Thoracic aorta (tissue), 2 donors: Measurements from ENCODE around the gene OR52A1. TPM values are rescaled to one million over a fixed set of nuclear protein-coding genes. Genes with fewer than 3 reads are reported as not detected.

Source experiments
- ATAC-seq: fragments of 150-250 bp; one replicate; pipeline ENCODE4 v1.8.0; 2017; ENCODE audit warnings: low read depth; ENCODE audit not compliant: insufficient number of reproducible peaks, low FRiP score
- DNase-seq: peaks from one replicate; pipeline ENCODE4 v3.0.0-alpha.2; 2020; ENCODE audit warnings: low spot score
- H3K27ac ChIP-seq, 2 donors: fragments of 200-600 bp; sonication (generic); 1 replicate in 1 of 2; 2 replicates in 1 of 2; pipeline ENCODE4 v1.5.1; 2016; ENCODE audit warnings: mild to moderate bottlenecking in 2 of 2, moderate library complexity in 2 of 2
- H3K27me3 ChIP-seq: fragments of 200-600 bp; sonication (generic); replicated peaks from 2 replicates; pipeline ENCODE4 v1.6.0; 2016; ENCODE audit warnings: mild to moderate bottlenecking; ENCODE audit not compliant: insufficient read depth
- H3K36me3 ChIP-seq: fragments of 200-600 bp; sonication (generic); one replicate; pipeline ENCODE4 v1.5.1; 2016
- H3K4me1 ChIP-seq, 2 donors: fragments of 200-600 bp; sonication (generic); 1 replicate in 1 of 2; 2 replicates in 1 of 2; pipeline versions ENCODE4 v1.5.1 to v1.6.0; 2016; ENCODE audit warnings: low read depth in 2 of 2, mild to moderate bottlenecking in 1 of 2; ENCODE audit not compliant: control insufficient read depth in 1 of 2
- H3K4me3 ChIP-seq: fragments of 200-600 bp; sonication (generic); 2 replicates; pipeline ENCODE4 v1.5.1; 2016; ENCODE audit warnings: mild to moderate bottlenecking
- H3K9me3 ChIP-seq: fragments of 200-600 bp; sonication (generic); 2 replicates; pipeline ENCODE4 v1.5.1; 2016
- total RNA-seq, 2 donors: library from RNA; depleted of rRNA; stranded (reverse); fragments of >200 nt; gene quantifications; one replicate each; pipeline versions ENCODE4 v1.1.0 to v1.2.3, GENCODE V29; 2016
- TF ChIP-seq, protein P1 (sequence below): fragments of 200-600 bp; sonication (generic); IDR thresholded peaks from one replicate; pipeline ENCODE4 v1.5.1; 2019; ENCODE audit warnings: antibody characterized with exemption

The OR52A1 gene
- total RNA-seq, 2 donors from 2014 or later: not detected

DNA sequence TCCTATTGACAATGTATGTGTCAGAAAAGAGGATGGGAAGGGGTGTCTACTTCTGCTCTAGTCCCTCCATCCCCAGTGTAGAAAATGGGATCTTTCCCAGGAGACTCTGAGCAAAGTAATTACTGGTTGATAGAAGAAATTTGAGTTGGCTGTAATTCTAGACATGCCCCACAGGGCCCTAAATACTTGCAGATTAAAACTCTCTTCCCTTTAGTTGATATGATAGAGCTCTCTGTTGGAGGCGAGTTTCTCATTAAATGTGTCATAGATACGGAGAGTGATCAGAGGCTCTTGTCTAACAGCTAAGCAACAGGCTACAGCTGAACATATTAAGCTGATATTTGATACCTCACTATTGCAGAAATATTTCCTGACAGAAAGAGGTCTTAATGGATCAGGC, 52.3 kb downstream of the OR52A1 start:
- TF ChIP-seq, protein P1, sequence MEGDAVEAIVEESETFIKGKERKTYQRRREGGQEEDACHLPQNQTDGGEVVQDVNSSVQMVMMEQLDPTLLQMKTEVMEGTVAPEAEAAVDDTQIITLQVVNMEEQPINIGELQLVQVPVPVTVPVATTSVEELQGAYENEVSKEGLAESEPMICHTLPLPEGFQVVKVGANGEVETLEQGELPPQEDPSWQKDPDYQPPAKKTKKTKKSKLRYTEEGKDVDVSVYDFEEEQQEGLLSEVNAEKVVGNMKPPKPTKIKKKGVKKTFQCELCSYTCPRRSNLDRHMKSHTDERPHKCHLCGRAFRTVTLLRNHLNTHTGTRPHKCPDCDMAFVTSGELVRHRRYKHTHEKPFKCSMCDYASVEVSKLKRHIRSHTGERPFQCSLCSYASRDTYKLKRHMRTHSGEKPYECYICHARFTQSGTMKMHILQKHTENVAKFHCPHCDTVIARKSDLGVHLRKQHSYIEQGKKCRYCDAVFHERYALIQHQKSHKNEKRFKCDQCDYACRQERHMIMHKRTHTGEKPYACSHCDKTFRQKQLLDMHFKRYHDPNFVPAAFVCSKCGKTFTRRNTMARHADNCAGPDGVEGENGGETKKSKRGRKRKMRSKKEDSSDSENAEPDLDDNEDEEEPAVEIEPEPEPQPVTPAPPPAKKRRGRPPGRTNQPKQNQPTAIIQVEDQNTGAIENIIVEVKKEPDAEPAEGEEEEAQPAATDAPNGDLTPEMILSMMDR: no peak
- no peaks in the 10 kb centered on the region for H3K4me1 ChIP-seq
- ATAC-seq (no peak), DNase-seq (no peak)
- H3K27me3 ChIP-seq: no peaks in the 10 kb centered on the region
- no peak overlapping the region for H3K4me3 ChIP-seq
- no peak overlapping the region for H3K27ac ChIP-seq
- H3K9me3 ChIP-seq: no peaks in the 10 kb centered on the region
- H3K36me3 ChIP-seq: no peaks in the 10 kb centered on the region

DNA sequence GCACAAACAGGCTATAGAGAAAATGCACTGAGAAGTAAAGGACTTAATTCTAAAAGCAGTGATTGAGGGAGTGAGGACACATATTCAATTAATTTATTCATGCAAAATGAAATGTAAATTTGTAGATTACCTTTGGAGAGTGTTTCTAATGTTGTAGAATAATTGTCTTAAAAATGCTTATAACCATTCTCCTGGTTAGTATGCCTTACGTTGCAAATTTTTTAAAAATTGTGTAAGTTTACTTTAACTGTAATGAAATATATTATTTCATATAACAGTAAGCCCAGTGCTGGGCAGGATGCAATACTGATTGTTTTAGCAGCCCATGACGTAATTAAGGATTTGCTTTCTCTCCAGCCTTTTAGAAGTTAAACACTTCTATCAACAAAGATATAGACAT, 58.5 kb downstream of the OR52A1 start:
- no peaks in the 10 kb centered on the region for H3K27me3 ChIP-seq
- TF ChIP-seq, protein P1: no peak
- no peak overlapping the region for H3K27ac ChIP-seq
- H3K4me1 ChIP-seq: no peaks in the 10 kb centered on the region
- no peak overlapping the region for H3K4me3 ChIP-seq
- no peaks in the 10 kb centered on the region for H3K36me3 ChIP-seq
- ATAC-seq: no peak
- H3K9me3 ChIP-seq: no peaks in the 10 kb centered on the region
- no peak for DNase-seq

Other genes starting within 250 kb of the OR52A1 start
- not detected for gene OR51G2, start 235.4 kb downstream of the OR52A1 start, total RNA-seq
- gene OR51G1, start 230.4 kb downstream of the OR52A1 start, total RNA-seq: not detected
- not detected for gene OR51A4, start 207.2 kb downstream of the OR52A1 start, total RNA-seq
- gene OR51A2, start 199.0 kb downstream of the OR52A1 start, total RNA-seq: not detected
- gene OR51L1, start 159.9 kb downstream of the OR52A1 start, total RNA-seq: not detected
- not detected for gene OR52J3, start 108.2 kb downstream of the OR52A1 start, total RNA-seq
- not detected for gene OR52E2, start 95.1 kb downstream of the OR52A1 start, total RNA-seq
- not detected for gene OR52E1, start 85.2 kb downstream of the OR52A1 start, total RNA-seq
- not detected for gene OR52A5, start 16.4 kb downstream of the OR52A1 start, total RNA-seq
- not detected for gene OR51V1, start 45.9 kb upstream of the OR52A1 start, total RNA-seq
- 100 to 1,000 TPM in 1 of 2 donors, 10 to 100 TPM in 1; 10.2 to 257 TPM for gene HBB, start 72.3 kb upstream of the OR52A1 start, total RNA-seq
- gene HBD, start 79.7 kb upstream of the OR52A1 start, total RNA-seq: not detected
- not detected for gene HBG1, start 95.1 kb upstream of the OR52A1 start, total RNA-seq
- not detected for gene HBG2, start 100.0 kb upstream of the OR52A1 start, total RNA-seq
- not detected for gene HBE1, start 115.2 kb upstream of the OR52A1 start, total RNA-seq
- not detected for gene OR51B4, start 147.2 kb upstream of the OR52A1 start, total RNA-seq
- gene OR51B2, start 169.5 kb upstream of the OR52A1 start, total RNA-seq: not detected
- 1 to 10 TPM in 1 of 2 donors, under 1 TPM in 1; 0.49 to 4.2 TPM for gene OR51B5, start 188.8 kb upstream of the OR52A1 start, total RNA-seq
- gene OR51B6, start 196.8 kb upstream of the OR52A1 start, total RNA-seq: not detected
- gene OR51M1, start 229.1 kb upstream of the OR52A1 start, total RNA-seq: not detected